ENCODE data around the gene HSD3B1.
A peak's percentile ranks its signal among the peaks of the same experiment; 100 is the strongest.

Gene HSD3B1

GRCh38 chr1:119506941-119507340 is at the start of gene HSD3B1:
Gene HSD3B1 (plus strand): TSS chr1:119507210. CDS start chr1:119507477, 267 bp downstream.
- FAIRE-seq (no peak), DNase-seq (ENCODE audit: insufficient read length, low spot score) (no peak)

GRCh38 chr1:119462964-119463363 is 44.0 kb upstream of the HSD3B1 start:
- DNase-seq (ENCODE audit: insufficient read length, low spot score) (no peak), FAIRE-seq (no peak)

- FAIRE-seq (no peak), DNase-seq (ENCODE audit: insufficient read length, low spot score) (no peak)
These were observed 43.4 kb upstream of the HSD3B1 start for GRCh38 chr1:119463569-119463968.

- no peak for DNase-seq (ENCODE audit: insufficient read length, low spot score)
- no peak for FAIRE-seq
These were observed 40.6 kb upstream of the HSD3B1 start for GRCh38 chr1:119466445-119466844.

GRCh38 chr1:119467219-119467618 is 39.8 kb upstream of the HSD3B1 start:
- FAIRE-seq = no peak
- no peak for DNase-seq (ENCODE audit: insufficient read length, low spot score)

GRCh38 chr1:119467857-119468668 is 38.9 kb upstream of the HSD3B1 start:
- FAIRE-seq = no peak
- no peak for DNase-seq (ENCODE audit: insufficient read length, low spot score)

- no peak for FAIRE-seq
- DNase-seq (ENCODE audit: insufficient read length, low spot score) = no peak
These were observed 37.3 kb upstream of the HSD3B1 start for GRCh38 chr1:119469741-119470140.

GRCh38 chr1:119470377-119470776 is 36.6 kb upstream of the HSD3B1 start:
- DNase-seq (ENCODE audit: insufficient read length, low spot score) = no peak
- FAIRE-seq = no peak

GRCh38 chr1:119470958-119471357 is 36.1 kb upstream of the HSD3B1 start:
- DNase-seq (ENCODE audit: insufficient read length, low spot score) (no peak), FAIRE-seq (no peak)

GRCh38 chr1:119471566-119471965 is 35.4 kb upstream of the HSD3B1 start:
- no peak for DNase-seq (ENCODE audit: insufficient read length, low spot score)
- no peak for FAIRE-seq

- FAIRE-seq (no peak), DNase-seq (ENCODE audit: insufficient read length, low spot score) (no peak)
These were observed 34.8 kb upstream of the HSD3B1 start for GRCh38 chr1:119472080-119472818.

- FAIRE-seq (no peak), DNase-seq (ENCODE audit: insufficient read length, low spot score) (no peak)
These were observed 34.2 kb upstream of the HSD3B1 start for GRCh38 chr1:119472819-119473175.

- DNase-seq (ENCODE audit: insufficient read length, low spot score) (peak; percentile 40), FAIRE-seq (peak; percentile 44)
These were observed 31.1 kb upstream of the HSD3B1 start for GRCh38 chr1:119475866-119476439.

- no peak for DNase-seq (ENCODE audit: insufficient read length, low spot score)
- no peak for FAIRE-seq
These were observed 29.3 kb upstream of the HSD3B1 start for GRCh38 chr1:119477710-119478109.

- DNase-seq (ENCODE audit: insufficient read length, low spot score) (no peak), FAIRE-seq (no peak)
These were observed 26.8 kb upstream of the HSD3B1 start for GRCh38 chr1:119480175-119480574.

GRCh38 chr1:119481951-119482350 is 25.1 kb upstream of the HSD3B1 start:
- FAIRE-seq (no peak), DNase-seq (ENCODE audit: insufficient read length, low spot score) (no peak)

- DNase-seq (ENCODE audit: insufficient read length, low spot score) (no peak), FAIRE-seq (no peak)
These were observed 24.2 kb upstream of the HSD3B1 start for GRCh38 chr1:119482517-119483425.

GRCh38 chr1:119483441-119484200 is 23.4 kb upstream of the HSD3B1 start:
- no peak for FAIRE-seq
- no peak for DNase-seq (ENCODE audit: insufficient read length, low spot score)

- DNase-seq (ENCODE audit: insufficient read length, low spot score) = no peak
- no peak for FAIRE-seq
These were observed 21.8 kb upstream of the HSD3B1 start for GRCh38 chr1:119485201-119485600.

- no peak for DNase-seq (ENCODE audit: insufficient read length, low spot score)
- FAIRE-seq = no peak
These were observed 18.8 kb upstream of the HSD3B1 start for GRCh38 chr1:119488216-119488615.
